Activated naive CD4-positive, alpha-beta T cell treated with anti-CD3 and anti-CD28 coated beads, Interleukin-2, amount 10 ng/mL, durations not matched to agents 5 hours and 36 hours (primary cell): Measurements from ENCODE around the gene SMIM24. TPM values are rescaled to one million over a fixed set of nuclear protein-coding genes. Genes with fewer than 3 reads are reported as not detected.

Experiments
- total RNA-seq, 2 experiments: library from RNA; stranded (reverse); gene quantifications; one replicate each; pipeline ENCODE4 v1.2.3, GENCODE V29; 2021

The SMIM24 gene
- total RNA-seq = under 1 TPM in 1 of 2 experiments, not detected in 1; 0.25 TPM

DNA sequence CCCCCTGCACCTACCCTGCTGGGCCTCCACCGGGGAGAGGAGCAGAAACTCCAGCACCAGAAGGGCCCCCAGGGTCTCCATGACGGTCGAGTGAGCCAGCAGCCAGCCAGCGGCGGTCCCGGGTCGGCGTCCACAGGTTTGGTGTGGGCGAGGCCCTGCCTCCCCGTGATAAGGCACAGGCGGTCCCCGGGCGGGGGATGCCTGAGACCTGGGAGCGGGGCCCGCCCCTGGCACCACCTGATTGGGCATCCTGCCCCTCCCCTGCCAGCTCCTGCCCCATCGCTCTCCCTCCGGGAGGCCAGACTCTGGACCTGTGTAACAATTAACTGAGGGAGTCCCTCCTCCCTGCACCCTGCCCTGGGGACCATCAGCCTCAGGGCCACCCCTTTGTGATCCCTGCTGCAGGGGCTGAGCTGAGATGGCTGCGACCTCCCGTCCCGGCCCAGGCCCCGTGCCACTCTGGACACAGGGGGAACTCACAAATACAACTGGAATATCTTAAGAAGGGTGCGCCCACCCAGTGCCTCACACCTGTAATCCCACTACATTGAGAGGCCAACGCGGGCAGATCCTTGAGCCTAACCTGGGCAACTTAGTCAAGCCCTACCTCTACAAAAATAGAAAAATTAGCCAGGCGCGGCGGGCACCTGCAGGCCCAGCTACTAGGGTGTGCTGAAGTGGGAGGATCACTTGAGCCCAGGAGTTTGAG lies at the start of gene SMIM24:
SMIM24 (minus strand) TSS at position 143 of the 709 bp plus-strand sequence; CDS start at position 81, 62 bp downstream.

DNA sequence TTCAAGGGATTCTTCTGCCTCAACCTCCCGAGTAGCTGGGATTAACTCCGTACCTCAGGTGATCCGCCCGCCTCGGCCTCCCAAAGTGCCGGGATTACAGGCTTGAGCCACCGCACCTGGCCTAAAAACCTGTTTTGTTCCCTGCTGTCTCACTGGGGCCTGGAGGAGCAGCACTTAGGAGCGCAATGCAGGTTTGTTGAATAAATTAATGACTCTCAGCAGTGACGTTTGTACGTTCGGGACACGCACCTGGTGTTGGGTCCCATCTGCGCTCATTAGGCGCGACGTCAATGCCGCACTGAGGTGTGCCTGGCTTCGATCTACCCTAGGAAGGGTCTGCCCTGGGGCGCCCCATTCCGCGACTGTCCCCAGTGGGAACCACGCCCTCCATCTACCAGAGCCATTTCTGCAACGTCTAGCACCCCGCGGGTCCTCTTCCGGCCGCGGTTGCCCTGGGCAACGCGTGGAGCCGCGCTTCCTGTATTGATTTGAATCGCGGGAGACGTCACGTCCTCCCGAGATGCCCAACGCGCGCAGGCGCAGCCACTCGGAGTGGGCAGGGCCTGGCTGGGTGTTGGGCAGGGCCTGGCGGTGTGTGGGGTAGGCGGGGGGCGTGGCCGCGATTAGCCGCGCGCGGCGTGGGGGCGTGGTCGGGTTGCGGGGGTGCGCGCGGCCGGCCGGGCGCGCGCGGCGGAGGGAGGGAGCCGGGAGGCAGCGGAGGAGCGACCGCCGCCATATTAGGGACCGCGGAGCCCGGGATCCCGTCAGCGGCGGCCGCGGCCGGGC lies 25.5 kb upstream of the SMIM24 start, which contains the start of gene FZR1:
FZR1 (plus strand) TSS at position 714 of the 786 bp plus-strand sequence. CDS start 16,679 bp downstream, outside the sequence.

DNA sequence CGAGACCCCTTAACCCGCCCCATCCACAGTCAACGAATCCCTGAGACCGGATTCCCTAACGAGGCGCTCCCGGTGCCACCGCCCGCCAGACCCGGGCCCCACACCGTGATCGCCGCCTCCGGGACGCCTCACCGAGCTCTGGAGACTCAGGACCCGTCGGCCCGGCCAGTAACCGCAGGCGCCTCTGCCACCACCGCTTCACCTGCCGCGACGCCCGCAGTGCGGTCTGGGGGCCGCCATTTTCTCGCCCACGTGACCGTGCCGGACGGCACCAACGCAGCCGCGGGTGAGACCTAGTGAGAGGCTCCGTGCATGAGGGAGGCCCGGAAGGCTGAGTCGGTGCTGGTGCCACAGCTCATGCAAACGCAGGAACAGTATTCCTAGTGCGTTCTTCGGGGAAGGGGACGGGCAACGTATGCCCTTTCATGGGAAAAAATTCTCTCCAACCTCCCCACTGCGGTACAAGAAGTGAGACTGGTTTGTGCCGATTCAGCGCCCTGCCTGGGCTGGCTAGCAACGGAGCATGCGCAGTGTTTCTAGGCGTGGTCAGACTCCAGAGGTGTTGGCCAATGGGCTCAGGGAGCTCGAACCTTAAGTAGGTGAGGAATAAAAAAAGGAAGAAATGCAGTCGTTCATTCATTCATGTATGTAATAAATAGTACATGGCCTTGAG lies 20.2 kb upstream of the SMIM24 start, which contains the start of gene DOHH:
DOHH (minus strand) TSS at position 246 of the 673 bp plus-strand sequence. CDS start 3,860 bp downstream, outside the sequence.

DNA sequence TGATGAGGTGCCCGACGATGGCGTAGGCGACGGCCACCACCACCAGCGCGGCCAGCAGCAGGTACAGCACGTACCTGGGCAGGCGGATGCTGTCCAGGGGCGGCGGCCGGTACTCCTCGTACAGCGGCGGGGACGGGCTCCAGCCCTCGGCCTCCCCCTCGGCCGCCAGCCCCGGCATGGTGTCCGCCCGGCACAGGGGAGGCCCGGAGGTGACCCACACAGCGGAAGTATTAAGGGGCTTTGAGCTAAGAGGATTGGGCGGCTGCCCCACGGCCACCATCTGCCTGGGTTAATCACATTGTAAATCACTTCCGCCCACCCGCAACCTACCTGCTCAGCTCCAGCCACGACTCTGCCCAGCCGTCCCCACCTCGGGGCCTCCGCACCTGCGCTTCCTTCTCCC lies 2.9 kb upstream of the SMIM24 start, which contains the start of gene SMIM44:
SMIM44 (minus strand) TSS at position 216 of the 403 bp plus-strand sequence; CDS start at position 178, 38 bp downstream.

Other genes with a start within 250 kb of the SMIM24 start
- gene NFIC, start 113.9 kb downstream of the SMIM24 start, total RNA-seq = 10 to 100 TPM; 11.1 to 12.6 TPM
- not detected for gene SMIM44, start 2.9 kb upstream of the SMIM24 start, total RNA-seq
- gene DOHH, start 20.1 kb upstream of the SMIM24 start, total RNA-seq = 10 to 100 TPM; 10.2 to 10.3 TPM
- gene FZR1, start 25.8 kb upstream of the SMIM24 start, total RNA-seq = 10 to 100 TPM; 69.4 to 71.1 TPM
- gene TEKTIP1, start 58.6 kb upstream of the SMIM24 start, total RNA-seq = 1 to 10 TPM; 5.7 to 6.1 TPM
- gene MFSD12, start 77.1 kb upstream of the SMIM24 start, total RNA-seq = 10 to 100 TPM; 80.6 to 82.9 TPM
- 10 to 100 TPM; 50.4 to 54.3 TPM for gene HMG20B, start 92.4 kb upstream of the SMIM24 start, total RNA-seq
- 1 to 10 TPM; 2.9 to 3.0 TPM for gene GIPC3, start 105.0 kb upstream of the SMIM24 start, total RNA-seq
- 1 to 10 TPM; 3.8 TPM for gene TBXA2R, start 126.3 kb upstream of the SMIM24 start, total RNA-seq
- 10 to 100 TPM; 29.1 to 30.9 TPM for gene CACTIN, start 146.3 kb upstream of the SMIM24 start, total RNA-seq
- gene PIP5K1C, start 219.9 kb upstream of the SMIM24 start, total RNA-seq = 10 to 100 TPM; 19.9 to 22.1 TPM
- gene TJP3, start 227.9 kb upstream of the SMIM24 start, total RNA-seq = 1 to 10 TPM; 4.1 to 6.0 TPM